LNCaP clone FGC (cell line): ENCODE data around the gene PLPP1.

Source experiments
- DNase-seq: peaks from one replicate; pipeline ENCODE4 v3.0.0-alpha.2; 2011; ENCODE audit warnings: low read depth
- H3K4me3 ChIP-seq: 2 replicates; pipeline ENCODE4 v1.5.1; 2011; ENCODE audit warnings: mild to moderate bottlenecking, low read depth, low read length, control low read depth
- CTCF ChIP-seq: IDR thresholded peaks from 2 replicates; pipeline ENCODE4 v1.5.1; 2012; ENCODE audit warnings: mild to moderate bottlenecking; ENCODE audit not compliant: control insufficient read depth, insufficient read depth; ENCODE audit errors: extremely low read depth

The PLPP1 gene

DNA sequence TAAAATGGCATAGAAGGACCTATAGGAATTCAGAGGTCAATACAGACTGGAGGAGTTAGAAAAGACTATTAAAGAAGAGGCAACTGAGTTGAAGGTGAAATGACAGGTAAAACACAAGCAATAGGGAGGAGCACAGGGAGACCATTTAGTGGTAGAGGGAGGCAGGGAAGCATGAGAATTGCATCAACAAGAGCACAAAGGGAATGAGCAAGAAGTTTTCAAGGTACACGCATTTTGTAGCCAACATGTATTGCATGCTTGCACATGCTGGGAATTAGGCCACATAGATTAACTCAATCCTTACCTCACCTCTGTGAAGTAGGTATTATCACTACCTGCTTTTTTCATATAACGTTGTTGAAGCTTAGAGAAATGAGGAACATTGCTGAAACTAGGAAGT, 42.3 kb downstream of the PLPP1 start:
- DNase-seq: no peak
- no peak for TF ChIP-seq CTCF
- H3K4me3 ChIP-seq: no peak overlapping the region

GRCh38 chr5:55485073-55485472, 49.7 kb downstream of the PLPP1 start:
- DNase-seq: no peak
- no peak overlapping the region for H3K4me3 ChIP-seq
- TF ChIP-seq CTCF: no peak

GRCh38 chr5:55484531-55484930, 50.2 kb downstream of the PLPP1 start:
- no peak for DNase-seq
- no peak overlapping the region for H3K4me3 ChIP-seq
- TF ChIP-seq CTCF: no peak

GRCh38 chr5:55483885-55484284, 50.9 kb downstream of the PLPP1 start:
- TF ChIP-seq CTCF: no peak
- no peak for DNase-seq
- H3K4me3 ChIP-seq: no peak overlapping the region

- DNase-seq: no peak
- TF ChIP-seq CTCF: no peak
- H3K4me3 ChIP-seq: no peak overlapping the region
Observed at GRCh38 chr5:55481293-55481855, 53.4 kb downstream of the PLPP1 start.

GRCh38 chr5:55480781-55481180, 54.0 kb downstream of the PLPP1 start:
- DNase-seq: no peak
- TF ChIP-seq CTCF: no peak
- H3K4me3 ChIP-seq: no peak overlapping the region

DNA sequence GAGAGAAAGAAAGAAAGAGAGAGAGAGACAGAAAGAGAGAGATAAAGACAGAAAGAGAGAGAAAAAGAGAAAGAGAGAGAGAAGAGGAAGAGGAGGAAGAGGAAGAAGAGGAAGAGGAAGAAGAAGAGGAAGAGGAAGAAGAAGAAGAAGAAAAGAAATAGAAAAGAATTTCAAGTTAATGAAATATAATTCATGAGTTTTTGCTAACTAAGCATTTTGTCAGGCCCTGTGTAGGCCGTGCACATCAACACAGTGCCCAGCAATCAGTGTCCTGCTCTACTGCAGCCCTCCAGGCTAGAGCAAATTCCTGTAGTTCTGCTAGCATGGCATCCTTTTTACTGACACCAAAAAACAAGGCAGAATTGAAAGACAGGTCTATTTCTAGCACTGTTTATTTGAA, 62.1 kb downstream of the PLPP1 start:
- H3K4me3 ChIP-seq: no peak overlapping the region
- TF ChIP-seq CTCF: no peak
- no peak for DNase-seq
